Measurements from ENCODE around the gene IRX3.

The IRX3 gene

DNA sequence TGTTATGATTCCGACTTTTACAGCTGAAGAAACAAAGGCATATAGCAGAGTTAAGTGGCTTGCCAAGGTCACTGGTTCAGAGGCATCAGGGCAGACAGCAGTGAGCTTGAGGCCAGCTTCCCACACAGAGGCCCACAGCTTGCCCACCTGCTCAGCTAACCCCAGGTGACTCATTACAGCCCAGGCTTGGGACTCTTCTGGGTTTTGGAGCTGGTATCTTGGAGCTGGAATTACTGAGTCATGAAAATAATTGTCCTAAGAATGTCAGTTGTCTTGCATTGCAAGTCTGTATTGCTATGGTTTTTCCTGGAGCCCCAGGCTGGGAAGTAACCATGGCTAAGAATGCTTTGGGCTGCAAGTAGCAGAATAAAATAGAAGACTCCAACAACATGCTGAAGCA is 32.4 kb upstream of the IRX3 start:
- H2AFZ ChIP-seq (ENCODE audit: low read length) = no peak overlapping the region
- H3K27me3 ChIP-seq (replicated peaks; ENCODE audit: insufficient read depth, low read length) = no peaks in the 10 kb centered on the region
- H3K9me2 ChIP-seq (replicated peaks; ENCODE audit: insufficient read depth, low read length) = no peaks in the 10 kb centered on the region
- H3K36me3 ChIP-seq (replicated peaks; ENCODE audit: insufficient read depth, low read length) = no peaks in the 10 kb centered on the region
- no peak overlapping the region for H3K27ac ChIP-seq (ENCODE audit: low read length)
- H3K4me1 ChIP-seq (ENCODE audit: low read length) = no peaks in the 10 kb centered on the region
- TF ChIP-seq EZH2 (optimal IDR thresholded peaks at IDR 0.05; ENCODE audit: low read depth, low read length) (no peak), EZH2phosphoT487 (IDR thresholded peaks at IDR 0.05; ENCODE audit: low read length) (no peak)
- TF ChIP-seq, protein P1, sequence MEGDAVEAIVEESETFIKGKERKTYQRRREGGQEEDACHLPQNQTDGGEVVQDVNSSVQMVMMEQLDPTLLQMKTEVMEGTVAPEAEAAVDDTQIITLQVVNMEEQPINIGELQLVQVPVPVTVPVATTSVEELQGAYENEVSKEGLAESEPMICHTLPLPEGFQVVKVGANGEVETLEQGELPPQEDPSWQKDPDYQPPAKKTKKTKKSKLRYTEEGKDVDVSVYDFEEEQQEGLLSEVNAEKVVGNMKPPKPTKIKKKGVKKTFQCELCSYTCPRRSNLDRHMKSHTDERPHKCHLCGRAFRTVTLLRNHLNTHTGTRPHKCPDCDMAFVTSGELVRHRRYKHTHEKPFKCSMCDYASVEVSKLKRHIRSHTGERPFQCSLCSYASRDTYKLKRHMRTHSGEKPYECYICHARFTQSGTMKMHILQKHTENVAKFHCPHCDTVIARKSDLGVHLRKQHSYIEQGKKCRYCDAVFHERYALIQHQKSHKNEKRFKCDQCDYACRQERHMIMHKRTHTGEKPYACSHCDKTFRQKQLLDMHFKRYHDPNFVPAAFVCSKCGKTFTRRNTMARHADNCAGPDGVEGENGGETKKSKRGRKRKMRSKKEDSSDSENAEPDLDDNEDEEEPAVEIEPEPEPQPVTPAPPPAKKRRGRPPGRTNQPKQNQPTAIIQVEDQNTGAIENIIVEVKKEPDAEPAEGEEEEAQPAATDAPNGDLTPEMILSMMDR (IDR thresholded peaks at IDR 0.05; ENCODE audit: low read length) = no peak
- DNase-seq = no peak
- H3K9me3 ChIP-seq (replicated peaks; ENCODE audit: insufficient read depth, low read length) = no peaks in the 10 kb centered on the region
- H3K9ac ChIP-seq (ENCODE audit: low read length) = no peak overlapping the region
- H3K79me2 ChIP-seq (ENCODE audit: low read length) = no peaks in the 10 kb centered on the region
- H3K4me2 ChIP-seq (ENCODE audit: low read depth, low read length) = no peak overlapping the region
- H3F3A ChIP-seq (ENCODE audit: insufficient read depth, low read length) = no peaks in the 10 kb centered on the region
- H4K20me1 ChIP-seq (ENCODE audit: insufficient read depth, low read length) = no peaks in the 10 kb centered on the region
- no peak overlapping the region for H3K4me3 ChIP-seq (ENCODE audit: low read length)

GRCh38 chr16:54317101-54317611 is 30.6 kb upstream of the IRX3 start:
- Histone ChIP-seq H3K4me3 (ENCODE audit: low read length) (no peak overlapping the region), H4K20me1 (ENCODE audit: insufficient read depth, low read length) (no peaks in the 10 kb centered on the region), H3K79me2 (ENCODE audit: low read length) (no peaks in the 10 kb centered on the region), H3K27ac (ENCODE audit: low read length) (no peak overlapping the region), H3F3A (ENCODE audit: insufficient read depth, low read length) (no peaks in the 10 kb centered on the region), H3K4me1 (ENCODE audit: low read length) (no peaks in the 10 kb centered on the region), H2AFZ (ENCODE audit: low read length) (no peak overlapping the region), H3K9me2 (replicated peaks; ENCODE audit: insufficient read depth, low read length) (no peaks in the 10 kb centered on the region), H3K9me3 (replicated peaks; ENCODE audit: insufficient read depth, low read length) (no peaks in the 10 kb centered on the region), H3K9ac (ENCODE audit: low read length) (no peak overlapping the region), H3K27me3 (replicated peaks; ENCODE audit: insufficient read depth, low read length) (no peaks in the 10 kb centered on the region), H3K36me3 (replicated peaks; ENCODE audit: insufficient read depth, low read length) (no peaks in the 10 kb centered on the region), H3K4me2 (ENCODE audit: low read depth, low read length) (no peak overlapping the region)
- DNase-seq = no peak
- no peak for TF ChIP-seq EZH2 (optimal IDR thresholded peaks at IDR 0.05; ENCODE audit: low read depth, low read length)
- TF ChIP-seq, protein P1 (IDR thresholded peaks at IDR 0.05; ENCODE audit: low read length) = no peak
- TF ChIP-seq EZH2phosphoT487 (IDR thresholded peaks at IDR 0.05; ENCODE audit: low read length) = no peak

- Histone ChIP-seq H3K27me3 (replicated peaks; ENCODE audit: insufficient read depth, low read length) (no peaks in the 10 kb centered on the region), H3K9me3 (replicated peaks; ENCODE audit: insufficient read depth, low read length) (no peaks in the 10 kb centered on the region), H3K4me1 (ENCODE audit: low read length) (no peaks in the 10 kb centered on the region), H3K36me3 (replicated peaks; ENCODE audit: insufficient read depth, low read length) (no peaks in the 10 kb centered on the region), H4K20me1 (ENCODE audit: insufficient read depth, low read length) (no peaks in the 10 kb centered on the region), H3K9me2 (replicated peaks; ENCODE audit: insufficient read depth, low read length) (no peaks in the 10 kb centered on the region), H3K79me2 (ENCODE audit: low read length) (no peaks in the 10 kb centered on the region), H3F3A (ENCODE audit: insufficient read depth, low read length) (no peaks in the 10 kb centered on the region), H2AFZ (ENCODE audit: low read length) (no peak overlapping the region), H3K9ac (ENCODE audit: low read length) (no peak overlapping the region), H3K4me2 (ENCODE audit: low read depth, low read length) (no peak overlapping the region), H3K4me3 (ENCODE audit: low read length) (no peak overlapping the region), H3K27ac (ENCODE audit: low read length) (no peak overlapping the region)
- TF ChIP-seq EZH2phosphoT487 (IDR thresholded peaks at IDR 0.05; ENCODE audit: low read length) (no peak), EZH2 (optimal IDR thresholded peaks at IDR 0.05; ENCODE audit: low read depth, low read length) (no peak)
- TF ChIP-seq, protein P1 (IDR thresholded peaks at IDR 0.05; ENCODE audit: low read length) = no peak
- no peak for DNase-seq
Observed at GRCh38 chr16:54316095-54316889, 29.7 kb upstream of the IRX3 start.
